SK-N-MC (cell line): ENCODE measurements around the gene FUT8.

Experiments used
- EZH2 ChIP-seq: fragments of 200-600 bp; sonication (generic); IDR thresholded peaks from one replicate; pipeline ENCODE4 v1.6.1; 2017; ENCODE audit warnings: antibody characterized with exemption
- POLR2AphosphoS5 ChIP-seq: IDR thresholded peaks from 2 replicates; pipeline ENCODE4 v1.6.1; 2012; ENCODE audit warnings: mild to moderate bottlenecking, low read depth, low read length, borderline replicate concordance

DNA sequence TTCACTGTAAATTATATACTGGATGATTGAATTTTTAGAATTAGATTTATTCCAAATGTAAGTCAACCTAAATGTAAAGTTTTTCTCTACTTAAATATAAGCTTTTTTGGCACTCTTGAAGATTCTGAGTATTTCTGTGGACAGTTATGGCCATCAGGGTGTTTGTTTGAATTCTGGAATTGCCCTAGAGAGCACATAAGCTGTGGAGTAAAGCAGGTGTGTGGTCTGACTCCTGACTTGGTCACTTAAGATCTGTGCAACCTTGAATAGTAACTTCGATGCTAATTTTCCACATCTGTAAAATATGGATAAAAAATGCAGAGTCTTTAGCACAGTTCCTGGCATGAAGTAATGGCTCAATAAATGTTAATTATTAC is 64.4 kb downstream of the FUT8 start:
- no peak for TF ChIP-seq POLR2AphosphoS5
- no peak for TF ChIP-seq EZH2
